HG02870 (cell line): ENCODE data around the gene ATP8B1.
"Not testable (repeated sequence)": the region's sequence is repeated elsewhere in the genome, so short reads cannot be mapped to it uniquely, and the experiment has no call there.

Experiments
- ATAC-seq: cut with Tn5 transposase; IDR thresholded peaks from one replicate; pipeline ENCODE4 v1.9.1; 2021; ENCODE audit warnings: mild to moderate bottlenecking, moderate library complexity; ENCODE audit not compliant: unreplicated experiment

Gene ATP8B1

GRCh38 chr18:57803103-57803969 is at the start of gene ATP8B1:
Gene ATP8B1, minus strand, starts transcription at chr18:57803315. Its CDS starts 71,508 bp downstream, at chr18:57731807.
- ATAC-seq = no peak

GRCh38 chr18:57850063-57850462 is 46.9 kb upstream of the ATP8B1 start:
- ATAC-seq = no peak

- ATAC-seq = not testable (repeated sequence)
These were observed 45.3 kb upstream of the ATP8B1 start for GRCh38 chr18:57848374-57848773.

- not testable (repeated sequence) for ATAC-seq
These were observed 44.3 kb upstream of the ATP8B1 start for GRCh38 chr18:57847431-57847830.

GRCh38 chr18:57846258-57846657 is 43.1 kb upstream of the ATP8B1 start:
- no peak for ATAC-seq

- ATAC-seq = no peak
These were observed 42.5 kb upstream of the ATP8B1 start for GRCh38 chr18:57845605-57846074.

- no peak for ATAC-seq
These were observed 41.2 kb upstream of the ATP8B1 start for GRCh38 chr18:57844319-57844718.

GRCh38 chr18:57843386-57843785 is 40.3 kb upstream of the ATP8B1 start:
- no peak for ATAC-seq

GRCh38 chr18:57841568-57841967 is 38.5 kb upstream of the ATP8B1 start:
- ATAC-seq = peak; percentile 31

- ATAC-seq = no peak
These were observed 36.8 kb upstream of the ATP8B1 start for GRCh38 chr18:57839942-57840381.

GRCh38 chr18:57837917-57838548 is 34.9 kb upstream of the ATP8B1 start:
- peak; percentile 78 for ATAC-seq

- ATAC-seq = no peak
These were observed 33.4 kb upstream of the ATP8B1 start for GRCh38 chr18:57836557-57836956.

GRCh38 chr18:57835904-57836303 is 32.8 kb upstream of the ATP8B1 start:
- no peak for ATAC-seq

- no peak for ATAC-seq
These were observed 31.5 kb upstream of the ATP8B1 start for GRCh38 chr18:57834616-57835015.

GRCh38 chr18:57833441-57834101 is 30.5 kb upstream of the ATP8B1 start:
- peak; percentile 43 for ATAC-seq

- no peak for ATAC-seq
These were observed 29.6 kb upstream of the ATP8B1 start for GRCh38 chr18:57832730-57833129.

- no peak for ATAC-seq
These were observed 28.7 kb upstream of the ATP8B1 start for GRCh38 chr18:57831597-57832377.

- ATAC-seq = no peak
These were observed 24.5 kb upstream of the ATP8B1 start for GRCh38 chr18:57827646-57828045.

GRCh38 chr18:57826252-57826651 is 23.1 kb upstream of the ATP8B1 start:
- no peak for ATAC-seq

- not testable (repeated sequence) for ATAC-seq
These were observed 17.5 kb upstream of the ATP8B1 start for GRCh38 chr18:57820583-57820982.
